ENCODE data around the gene DDI1. TPM values are rescaled to one million over a fixed set of nuclear protein-coding genes. Genes with fewer than 3 reads are reported as not detected.

The DDI1 gene
- total and polyA plus RNA-seq, 2 of the 13 experiments (the other 11 are each of a cell fraction or from before 2014, with no cell fraction given) = not detected

DNA sequence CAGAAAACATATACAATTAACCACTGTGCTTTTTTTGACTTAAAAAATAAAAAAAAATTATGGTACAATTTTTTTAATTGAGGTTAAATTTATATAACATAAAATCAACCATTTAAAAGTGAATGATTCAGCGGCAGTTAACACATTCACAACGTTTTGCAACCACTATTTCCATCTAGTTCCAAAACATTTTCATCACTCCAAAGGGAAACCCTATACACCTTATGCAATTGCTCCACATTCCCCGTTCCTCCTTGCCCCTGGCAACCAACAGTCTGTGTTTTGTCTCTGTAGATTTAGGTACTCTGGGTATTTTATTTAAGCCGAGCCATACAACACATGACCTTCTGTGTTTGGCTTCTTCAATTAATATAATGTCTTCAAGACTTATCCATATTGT, 15.3 kb downstream of the DDI1 start:
- no peak for FAIRE-seq
- H2AFZ ChIP-seq (ENCODE audit: low read length) = no peak overlapping the region
- no peaks in the 10 kb centered on the region for H3K27me3 ChIP-seq (ENCODE audit: control insufficient read depth in 1 of 2, insufficient read depth in 2 of 2, low read length in 2 of 2)
- H3K36me3 ChIP-seq (replicated peaks in 1 of 2; ENCODE audit: control insufficient read depth in 1 of 2, insufficient read depth in 2 of 2, low read length in 2 of 2) = no peaks in the 10 kb centered on the region
- intact Hi-C loops (cut with micrococcal nuclease; ENCODE audit: unreplicated experiment) (no loop called here), in situ Hi-C loops (cut with HindIII; ENCODE audit: extremely low pct_ligation_motif_present, low pct_unique_long_range_greater_than_20kb) (no loop called here)
- no peaks in the 10 kb centered on the region for H4K20me1 ChIP-seq (ENCODE audit: insufficient read depth, low read length)
- WGBS (ENCODE audit: low lambda C conversion rate) = under 1% methylated on average over 4 of the region's 4 CpGs
- TF ChIP-seq RBFOX2 (IDR thresholded peaks at IDR 0.05; ENCODE audit: low read depth, low read length) = no peak
- no peak for TF ChIP-seq CCAR2 (optimal IDR thresholded peaks at IDR 0.05; ENCODE audit: low read depth, low read length)
- TF ChIP-seq SYNCRIP (IDR thresholded peaks at IDR 0.05; ENCODE audit: insufficient read depth, low read depth, low read length) = no peak
- no peak overlapping the region for H3K4me2 ChIP-seq (ENCODE audit: low read depth, low read length)
- ATAC-seq = no peak
- POLR2A ChIA-PET = no interaction called here
- H3K27ac ChIP-seq (ENCODE audit: extremely low read length, insufficient read depth, low read length) = no peak overlapping the region
- DNase-seq (ENCODE audit: low spot score) = no peak
- H3K79me2 ChIP-seq (ENCODE audit: insufficient read depth, low read length) = no peaks in the 10 kb centered on the region
- no TSS peak for BruUV-seq (replicated peaks)
- CTCF ChIA-PET (ENCODE audit: low intra/inter-chr PET ratio, low total read pairs) = no interaction called here
- H3K9me3 ChIP-seq (ENCODE audit: low read length) = no peaks in the 10 kb centered on the region
- no peak overlapping the region for H3K9ac ChIP-seq (ENCODE audit: insufficient read depth, low read depth, low read length)
- no peak overlapping the region for H3K4me3 ChIP-seq (replicated peaks in 1 of 3; ENCODE audit: insufficient read depth in 1 of 3, low read depth in 2 of 3, low read length in 3 of 3)
- no peaks in the 10 kb centered on the region for H3K4me1 ChIP-seq (ENCODE audit: insufficient read depth, low read length)

DNA sequence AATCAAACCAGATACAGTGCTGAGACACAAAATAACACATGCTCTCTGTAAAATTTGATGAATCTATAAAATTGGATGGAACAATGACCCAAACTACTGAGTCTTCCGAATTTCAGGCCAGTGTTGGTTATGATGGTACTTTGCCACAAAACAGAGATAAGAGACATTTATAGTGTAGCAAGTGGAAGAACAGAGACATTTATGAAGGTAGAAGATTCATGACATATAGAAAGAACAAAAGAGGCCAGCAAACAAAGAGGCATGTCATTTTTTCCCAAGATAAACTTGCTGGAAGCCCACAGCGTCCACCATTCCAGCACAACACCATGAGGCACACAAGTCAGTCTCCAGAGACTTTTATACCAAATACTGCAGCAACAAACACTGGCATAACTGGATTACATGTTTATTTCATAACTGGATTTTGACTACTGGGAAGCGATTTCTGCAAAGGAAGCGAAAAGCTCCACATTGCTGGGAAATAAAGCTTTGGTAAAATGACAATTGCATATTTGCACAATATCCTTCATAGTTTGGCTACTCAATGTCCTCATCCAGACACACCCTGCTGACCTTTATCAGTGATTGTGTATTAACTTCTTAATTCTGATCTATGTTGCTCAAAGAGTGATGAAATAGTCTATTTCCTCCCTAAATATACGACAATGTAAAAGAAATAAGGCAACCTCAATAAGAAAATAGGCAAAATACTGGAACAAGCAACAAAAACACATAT, 17.5 kb downstream of the DDI1 start:
- Histone ChIP-seq H3K4me1 (ENCODE audit: insufficient read depth, low read length) (no peaks in the 10 kb centered on the region), H3K27me3 (ENCODE audit: control insufficient read depth in 1 of 2, insufficient read depth in 2 of 2, low read length in 2 of 2) (no peaks in the 10 kb centered on the region), H3K36me3 (replicated peaks in 1 of 2; ENCODE audit: control insufficient read depth in 1 of 2, insufficient read depth in 2 of 2, low read length in 2 of 2) (no peaks in the 10 kb centered on the region), H3K9ac (ENCODE audit: insufficient read depth, low read depth, low read length) (no peak overlapping the region), H4K20me1 (ENCODE audit: insufficient read depth, low read length) (no peaks in the 10 kb centered on the region), H3K4me3 (replicated peaks in 1 of 3; ENCODE audit: insufficient read depth in 1 of 3, low read depth in 2 of 3, low read length in 3 of 3) (no peak overlapping the region), H3K9me3 (ENCODE audit: low read length) (no peaks in the 10 kb centered on the region), H3K79me2 (ENCODE audit: insufficient read depth, low read length) (no peaks in the 10 kb centered on the region), H3K4me2 (ENCODE audit: low read depth, low read length) (no peak overlapping the region), H3K27ac (ENCODE audit: extremely low read length, insufficient read depth, low read length) (no peak overlapping the region), H2AFZ (ENCODE audit: low read length) (no peak overlapping the region)
- ATAC-seq (no peak), FAIRE-seq (no peak), DNase-seq (ENCODE audit: low spot score) (no peak)
- no TSS peak for BruUV-seq (replicated peaks)
- 9% methylated on average over 5 of the region's 5 CpGs for WGBS (ENCODE audit: low lambda C conversion rate)
- in situ Hi-C loops (cut with HindIII; ENCODE audit: extremely low pct_ligation_motif_present, low pct_unique_long_range_greater_than_20kb) (no loop called here), intact Hi-C loops (cut with micrococcal nuclease; ENCODE audit: unreplicated experiment) (no loop called here)
- ChIA-PET CTCF (ENCODE audit: low intra/inter-chr PET ratio, low total read pairs) (no interaction called here), POLR2A (no interaction called here)
- TF ChIP-seq PAF1 (CRISPR knock-in tag; IDR thresholded peaks at IDR 0.05) = no peak
- no peak for TF ChIP-seq NR1H2 (CRISPR knock-in tag; IDR thresholded peaks at IDR 0.05; ENCODE audit: borderline replicate concordance, low read depth)
- TF ChIP-seq PHF21A (CRISPR knock-in tag; IDR thresholded peaks at IDR 0.05) = no peak
- no peak for TF ChIP-seq RELA (CRISPR knock-in tag; IDR thresholded peaks at IDR 0.05)
